Measurements from ENCODE around the gene CAMK2N1. TPM values are rescaled to one million over a fixed set of nuclear protein-coding genes. Genes with fewer than 3 reads are reported as not detected.

CAMK2N1 gene
- total and polyA plus RNA-seq, 4 donors: 12.3 to 15.1 (median 13.9) TPM

DNA sequence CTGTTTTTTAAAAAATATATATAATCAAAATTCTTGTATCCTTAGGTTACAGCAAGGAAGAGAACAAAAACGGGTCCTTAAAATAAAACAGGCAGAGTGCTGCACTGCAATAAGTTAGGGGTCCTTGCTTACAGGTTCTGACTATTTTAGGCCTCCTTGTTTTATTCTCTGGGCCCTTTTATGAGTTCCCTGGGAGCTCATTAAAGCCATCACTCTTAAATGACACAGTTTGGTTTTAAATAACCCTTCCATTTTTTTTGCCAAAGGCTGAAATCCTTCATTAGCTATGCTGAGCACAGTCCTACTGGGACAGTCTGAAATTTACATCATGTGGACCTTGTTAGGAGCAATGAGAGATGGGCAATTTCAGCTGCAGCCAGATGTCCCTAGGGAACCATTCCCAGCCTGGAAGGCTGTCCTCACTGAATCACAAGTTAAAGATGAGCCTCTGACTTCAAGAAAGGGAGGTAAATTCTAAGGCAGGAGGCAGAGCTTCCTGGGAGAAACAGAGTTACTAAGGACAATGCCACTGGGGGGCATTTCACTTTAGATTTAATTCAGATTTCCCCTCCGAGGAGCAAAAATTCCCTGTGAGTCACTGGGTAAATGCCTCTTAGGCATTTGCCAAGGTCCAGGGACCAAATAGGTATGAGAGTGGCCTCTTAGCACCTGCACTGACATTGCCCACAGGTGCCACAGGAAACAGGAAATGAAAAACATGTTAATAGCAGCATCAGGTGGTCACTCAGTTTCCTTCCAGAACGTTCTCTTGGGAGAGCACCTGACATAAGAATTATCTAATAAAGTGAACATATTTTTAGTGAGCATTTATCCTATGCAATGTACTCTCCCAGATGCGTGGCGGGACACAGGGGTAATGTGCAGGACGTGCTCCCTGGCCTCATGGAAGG is 25.8 kb upstream of the CAMK2N1 start:
- no peak for TF ChIP-seq HNF4G (IDR thresholded peaks at IDR 0.05)
- TF ChIP-seq RAD21 (IDR thresholded peaks at IDR 0.05): no peak
- TF ChIP-seq, protein P1, sequence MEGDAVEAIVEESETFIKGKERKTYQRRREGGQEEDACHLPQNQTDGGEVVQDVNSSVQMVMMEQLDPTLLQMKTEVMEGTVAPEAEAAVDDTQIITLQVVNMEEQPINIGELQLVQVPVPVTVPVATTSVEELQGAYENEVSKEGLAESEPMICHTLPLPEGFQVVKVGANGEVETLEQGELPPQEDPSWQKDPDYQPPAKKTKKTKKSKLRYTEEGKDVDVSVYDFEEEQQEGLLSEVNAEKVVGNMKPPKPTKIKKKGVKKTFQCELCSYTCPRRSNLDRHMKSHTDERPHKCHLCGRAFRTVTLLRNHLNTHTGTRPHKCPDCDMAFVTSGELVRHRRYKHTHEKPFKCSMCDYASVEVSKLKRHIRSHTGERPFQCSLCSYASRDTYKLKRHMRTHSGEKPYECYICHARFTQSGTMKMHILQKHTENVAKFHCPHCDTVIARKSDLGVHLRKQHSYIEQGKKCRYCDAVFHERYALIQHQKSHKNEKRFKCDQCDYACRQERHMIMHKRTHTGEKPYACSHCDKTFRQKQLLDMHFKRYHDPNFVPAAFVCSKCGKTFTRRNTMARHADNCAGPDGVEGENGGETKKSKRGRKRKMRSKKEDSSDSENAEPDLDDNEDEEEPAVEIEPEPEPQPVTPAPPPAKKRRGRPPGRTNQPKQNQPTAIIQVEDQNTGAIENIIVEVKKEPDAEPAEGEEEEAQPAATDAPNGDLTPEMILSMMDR (IDR thresholded peaks at IDR 0.05; ENCODE audit: low read depth, low read length, missing input control): no peak
- TF ChIP-seq FOXA1 (IDR thresholded peaks at IDR 0.05): no peak
- TF ChIP-seq, protein P2, sequence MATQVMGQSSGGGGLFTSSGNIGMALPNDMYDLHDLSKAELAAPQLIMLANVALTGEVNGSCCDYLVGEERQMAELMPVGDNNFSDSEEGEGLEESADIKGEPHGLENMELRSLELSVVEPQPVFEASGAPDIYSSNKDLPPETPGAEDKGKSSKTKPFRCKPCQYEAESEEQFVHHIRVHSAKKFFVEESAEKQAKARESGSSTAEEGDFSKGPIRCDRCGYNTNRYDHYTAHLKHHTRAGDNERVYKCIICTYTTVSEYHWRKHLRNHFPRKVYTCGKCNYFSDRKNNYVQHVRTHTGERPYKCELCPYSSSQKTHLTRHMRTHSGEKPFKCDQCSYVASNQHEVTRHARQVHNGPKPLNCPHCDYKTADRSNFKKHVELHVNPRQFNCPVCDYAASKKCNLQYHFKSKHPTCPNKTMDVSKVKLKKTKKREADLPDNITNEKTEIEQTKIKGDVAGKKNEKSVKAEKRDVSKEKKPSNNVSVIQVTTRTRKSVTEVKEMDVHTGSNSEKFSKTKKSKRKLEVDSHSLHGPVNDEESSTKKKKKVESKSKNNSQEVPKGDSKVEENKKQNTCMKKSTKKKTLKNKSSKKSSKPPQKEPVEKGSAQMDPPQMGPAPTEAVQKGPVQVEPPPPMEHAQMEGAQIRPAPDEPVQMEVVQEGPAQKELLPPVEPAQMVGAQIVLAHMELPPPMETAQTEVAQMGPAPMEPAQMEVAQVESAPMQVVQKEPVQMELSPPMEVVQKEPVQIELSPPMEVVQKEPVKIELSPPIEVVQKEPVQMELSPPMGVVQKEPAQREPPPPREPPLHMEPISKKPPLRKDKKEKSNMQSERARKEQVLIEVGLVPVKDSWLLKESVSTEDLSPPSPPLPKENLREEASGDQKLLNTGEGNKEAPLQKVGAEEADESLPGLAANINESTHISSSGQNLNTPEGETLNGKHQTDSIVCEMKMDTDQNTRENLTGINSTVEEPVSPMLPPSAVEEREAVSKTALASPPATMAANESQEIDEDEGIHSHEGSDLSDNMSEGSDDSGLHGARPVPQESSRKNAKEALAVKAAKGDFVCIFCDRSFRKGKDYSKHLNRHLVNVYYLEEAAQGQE (IDR thresholded peaks at IDR 0.05): no peak
- TF ChIP-seq, protein P3, sequence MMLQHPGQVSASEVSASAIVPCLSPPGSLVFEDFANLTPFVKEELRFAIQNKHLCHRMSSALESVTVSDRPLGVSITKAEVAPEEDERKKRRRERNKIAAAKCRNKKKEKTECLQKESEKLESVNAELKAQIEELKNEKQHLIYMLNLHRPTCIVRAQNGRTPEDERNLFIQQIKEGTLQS (IDR thresholded peaks at IDR 0.05): no peak
- TF ChIP-seq SP1 (IDR thresholded peaks at IDR 0.05): no peak
- DNase-seq (ENCODE audit: low spot score): no peak
- WGBS: 56% methylated on average over 6 of the region's 6 CpGs
- Histone ChIP-seq H3K27me3 (ENCODE audit: control insufficient read depth in 4 of 4, insufficient read depth in 4 of 4, low read length in 3 of 4) (peaks cover 0 to 2% (median 0%) of the 10 kb centered on the region in 4 donors), H3K27ac (ENCODE audit: low read depth in 1 of 2, low read length in 2 of 2) (no peak overlapping the region), H3K36me3 (ENCODE audit: control insufficient read depth in 4 of 4, insufficient read depth in 3 of 4, low read depth in 1 of 4, low read length in 3 of 4) (no peaks in the 10 kb centered on the region), H3K4me1 (ENCODE audit: control insufficient read depth in 4 of 4, insufficient read depth in 4 of 4, low read length in 3 of 4) (peaks cover 1 to 15% (median 9%) of the 10 kb centered on the region in 4 donors), H3K9ac (ENCODE audit: low read depth in 1 of 2, low read length in 2 of 2) (no peak overlapping the region), H3K4me3 (ENCODE audit: low read depth in 1 of 3, low read length in 3 of 3) (no peak overlapping the region), H3K9me3 (ENCODE audit: control insufficient read depth in 4 of 4, low read length in 3 of 4) (no peaks in the 10 kb centered on the region)

DNA sequence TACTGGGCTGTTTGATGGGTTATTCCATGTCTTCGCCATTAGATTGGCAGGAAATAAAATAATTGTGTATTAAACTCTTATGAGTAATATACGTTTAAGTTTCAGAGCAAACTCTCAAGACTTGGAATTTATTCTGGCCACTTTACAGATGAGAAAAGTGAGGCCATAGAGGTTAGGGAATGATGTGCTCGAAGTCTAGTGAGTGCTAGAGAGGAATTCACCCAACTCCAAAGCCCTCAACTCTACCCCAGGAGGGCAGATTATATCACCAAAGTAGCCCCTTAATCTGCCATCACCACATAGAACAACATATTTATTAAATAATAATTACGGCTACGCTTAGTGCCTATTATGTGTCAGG is 22.4 kb upstream of the CAMK2N1 start:
- H3K9me3 ChIP-seq (ENCODE audit: control insufficient read depth in 4 of 4, low read length in 3 of 4): no peaks in the 10 kb centered on the region
- peak overlapping the region in 1 of 2 donors; percentile 68 for H3K27ac ChIP-seq (ENCODE audit: low read depth in 1 of 2, low read length in 2 of 2)
- no peaks in the 10 kb centered on the region for H3K36me3 ChIP-seq (ENCODE audit: control insufficient read depth in 4 of 4, insufficient read depth in 3 of 4, low read depth in 1 of 4, low read length in 3 of 4)
- H3K9ac ChIP-seq (ENCODE audit: low read depth in 1 of 2, low read length in 2 of 2): peak overlapping the region in 1 of 2 donors; percentile 47
- no peak for DNase-seq (ENCODE audit: low spot score)
- H3K4me3 ChIP-seq (ENCODE audit: low read depth in 1 of 3, low read length in 3 of 3): peak overlapping the region; percentile 73 to 93 (median 91)
- TF ChIP-seq, protein P1 (IDR thresholded peaks at IDR 0.05; ENCODE audit: low read depth, low read length, missing input control): no peak
- no peak for TF ChIP-seq RAD21 (IDR thresholded peaks at IDR 0.05)
- TF ChIP-seq, protein P4, sequence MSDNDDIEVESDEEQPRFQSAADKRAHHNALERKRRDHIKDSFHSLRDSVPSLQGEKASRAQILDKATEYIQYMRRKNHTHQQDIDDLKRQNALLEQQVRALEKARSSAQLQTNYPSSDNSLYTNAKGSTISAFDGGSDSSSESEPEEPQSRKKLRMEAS (IDR thresholded peaks at IDR 0.05): no peak
- TF ChIP-seq NR2F2 (IDR thresholded peaks at IDR 0.05): no peak
- TF ChIP-seq TAF1 (conservative IDR thresholded peaks at IDR 0.05): no peak
- TF ChIP-seq FOXA2 (IDR thresholded peaks at IDR 0.05): no peak
- no peak for TF ChIP-seq GABPA (IDR thresholded peaks at IDR 0.05 in 1 of 2, conservative IDR thresholded peaks at IDR 0.05 in 1 of 2)
- no peak for TF ChIP-seq RXRA (IDR thresholded peaks at IDR 0.05)
- H3K27me3 ChIP-seq (ENCODE audit: control insufficient read depth in 4 of 4, insufficient read depth in 4 of 4, low read length in 3 of 4): peaks cover 0 to 2% (median 0%) of the 10 kb centered on the region in 4 donors
- H3K4me1 ChIP-seq (ENCODE audit: control insufficient read depth in 4 of 4, insufficient read depth in 4 of 4, low read length in 3 of 4): peaks cover 1 to 27% (median 16%) of the 10 kb centered on the region in 4 donors
- WGBS: 65% methylated on average over 5 of the region's 5 CpGs
